GM12878 (cell line): ENCODE data around the gene MED31. TPM values are rescaled to one million over a fixed set of nuclear protein-coding genes. Genes with fewer than 3 reads are reported as not detected.

ENCODE experiments used
- ATAC-seq: fragments of 200-7000 bp; cut with Tn5 transposase; 3 replicates; pipeline ENCODE4 v1.9.1; 2020; ENCODE audit warnings: mild to moderate bottlenecking, moderate library complexity
- BruUV-seq: library from RNA; stranded (reverse); fragments of 400-500 nt; replicated peaks from 2 replicates; lab custom pipeline; 2021; lab: Mats Ljungman, UMichigan
- CTCF ChIA-PET: fragments of 300-600 bp; sonication (Branson Sonifier 250); formaldehyde crosslinking; extraction: SDS; loops from one replicate; lab custom pipeline; 2021; ENCODE audit warnings: inconsistent platforms; lab: Yijun Ruan, JAX
- POLR2A ChIA-PET: fragments of 350-600 bp; formaldehyde crosslinking; extraction: SDS; loops from one replicate; lab custom pipeline; 2021; ENCODE audit warnings: inconsistent platforms; lab: Charles Lee
- RAD21 ChIA-PET: fragments of 300-600 bp; sonication (Branson Sonifier 250); formaldehyde crosslinking; loops from one replicate; lab custom pipeline; 2023; ENCODE audit warnings: antibody characterized with exemption; ENCODE audit not compliant: unreplicated experiment; lab: Charles Lee
- SMC1A ChIA-PET: fragments of 300-600 bp; sonication (Branson Sonifier 250); formaldehyde crosslinking; loops from one replicate; lab custom pipeline; 2023; ENCODE audit not compliant: unreplicated experiment, uncharacterized antibody; lab: Charles Lee
- DNase-seq: peaks from one replicate; pipeline ENCODE4 v3.0.0-alpha.2; 2011; ENCODE audit warnings: low read depth, low spot score
- FAIRE-seq: peaks from 3 replicates; lab custom pipeline; 2011; peaks lifted over from hg19 to GRCh38; lab: Jason Lieb, UNC
- H2AFZ ChIP-seq: 2 replicates; pipeline ENCODE4 v1.6.0; 2011; ENCODE audit warnings: low read depth, low read length, control low read depth; ENCODE audit not compliant: control insufficient read depth
- H3K27ac ChIP-seq: 2 replicates; pipeline ENCODE4 v1.5.1; 2011; ENCODE audit warnings: control low read depth; ENCODE audit not compliant: control insufficient read depth, insufficient read depth
- H3K27me3 ChIP-seq, 2 experiments: replicated peaks in 1 of 2; 2 replicates each; pipeline versions ENCODE4 v1.6.0 to v1.6.1; 2011; ENCODE audit warnings: low read length in 1 of 2; ENCODE audit not compliant: control insufficient read depth in 2 of 2, insufficient read depth in 2 of 2
- H3K36me3 ChIP-seq, 2 experiments: 2 replicates each; pipeline ENCODE4 v1.5.1; 2011; ENCODE audit warnings: low read length in 1 of 2; ENCODE audit not compliant: control insufficient read depth in 2 of 2, insufficient read depth in 2 of 2
- H3K4me1 ChIP-seq: 2 replicates; pipeline ENCODE4 v1.6.1; 2011; ENCODE audit warnings: mild to moderate bottlenecking, low read length, moderate library complexity, mixed read lengths; ENCODE audit not compliant: control insufficient read depth, insufficient read depth
- H3K4me2 ChIP-seq: 2 replicates; pipeline ENCODE4 v1.6.0; 2011; ENCODE audit warnings: control low read depth; ENCODE audit not compliant: control insufficient read depth, insufficient read depth
- H3K4me3 ChIP-seq: fragments of 200-600 bp; sonication (generic); 2 replicates; pipeline ENCODE4 v1.5.1; 2016
- H3K79me2 ChIP-seq: 2 replicates; pipeline ENCODE4 v1.6.0; 2011; ENCODE audit warnings: low read length; ENCODE audit not compliant: control insufficient read depth, insufficient read depth
- H3K9ac ChIP-seq: 2 replicates; pipeline ENCODE4 v1.8.0; 2011; ENCODE audit warnings: low read length, control low read depth, mixed read lengths; ENCODE audit not compliant: control insufficient read depth, insufficient read depth
- H3K9me3 ChIP-seq: replicated peaks from 3 replicates; pipeline ENCODE4 v1.5.1; 2011; ENCODE audit warnings: mild to moderate bottlenecking, low read length; ENCODE audit not compliant: control insufficient read depth, insufficient read depth
- H4K20me1 ChIP-seq: 2 replicates; pipeline ENCODE4 v1.6.0; 2011; ENCODE audit not compliant: control insufficient read depth, insufficient read depth
- RBBP5 ChIP-seq: fragments of 200-600 bp; sonication (generic); conservative IDR thresholded peaks from 2 replicates; pipeline ENCODE4 v1.6.1; 2016
- YBX1 ChIP-seq: fragments of 450-650 bp; IDR thresholded peaks from 2 replicates; pipeline ENCODE4 v1.6.1; 2016; ENCODE audit warnings: antibody characterized with exemption
- WGBS: methylation state at CpG from one replicate; pipeline ENCODE4 v1.1.6; 2016; ENCODE audit warnings: low lambda C conversion rate; ENCODE audit not compliant: insufficient replicate concordance, insufficient coverage; ENCODE audit errors: missing lambda C conversion rate; 5-methylcytosine and 5-hydroxymethylcytosine counted together
- in situ Hi-C: fragments of 300-500 bp; cut with MboI; formaldehyde crosslinking; loops from 9 replicates; pipeline ENCODE4 v1.14.3; 2018; ENCODE audit warnings: mixed read lengths
- intact Hi-C: fragments of 100-400 bp; cut with micrococcal nuclease; formaldehyde crosslinking; loops from one replicate; pipeline ENCODE4 v1.14.2; 2022; ENCODE audit not compliant: unreplicated experiment
- polyA plus RNA-seq, 11 experiments: library from polyadenylated mRNA; depleted of rRNA in 4 of 11; unstranded in 6 of 11; stranded (reverse) in 5 of 11; fragments of >200 nt; fragmentation: Nextera tagmentation in 4 of 11; fragmentation: Illumina TruSeq in 1 of 11; extraction: Ambion mirVana in 4 of 11; extraction: Trizol in 1 of 11; gene quantifications; 1 replicate in 1 of 11; 2 replicates in 10 of 11; pipeline versions ENCODE4 v1.2.1 to v1.2.3, GENCODE V29; 2011 to 2016; ENCODE audit warnings: inconsistent platforms in 2 of 11, missing spikeins in 2 of 11, low read depth in 1 of 11
- total RNA-seq, 4 experiments: library from RNA; depleted of rRNA in 3 of 4; stranded (reverse); fragments of >200 nt in 3 of 4; fragmentation: Illumina TruSeq in 1 of 4; extraction: Trizol in 1 of 4; gene quantifications; 2 replicates each; pipeline versions ENCODE4 v1.2.1 to v1.2.3, GENCODE V29; 2013 to 2021
- TF ChIP-seq, protein P1 (sequence below): IDR thresholded peaks from 2 replicates; pipeline ENCODE4 v1.6.1; 2012; ENCODE audit warnings: low read depth, low read length, improper control_type of control experiment
- TF ChIP-seq, protein P2 (sequence below): IDR thresholded peaks from 2 replicates; pipeline ENCODE4 v1.6.1; 2011; ENCODE audit warnings: borderline replicate concordance, low read depth, mild to moderate bottlenecking, moderate library complexity, mixed read lengths, low read length; ENCODE audit not compliant: insufficient read depth; ENCODE audit errors: extremely low read length

MED31 gene
- total and polyA plus RNA-seq, 10 of the 15 experiments (the other 5 are each of a cell fraction or from before 2014, with no cell fraction given), result 14.4 to 71.1 (median 34.6) TPM

DNA sequence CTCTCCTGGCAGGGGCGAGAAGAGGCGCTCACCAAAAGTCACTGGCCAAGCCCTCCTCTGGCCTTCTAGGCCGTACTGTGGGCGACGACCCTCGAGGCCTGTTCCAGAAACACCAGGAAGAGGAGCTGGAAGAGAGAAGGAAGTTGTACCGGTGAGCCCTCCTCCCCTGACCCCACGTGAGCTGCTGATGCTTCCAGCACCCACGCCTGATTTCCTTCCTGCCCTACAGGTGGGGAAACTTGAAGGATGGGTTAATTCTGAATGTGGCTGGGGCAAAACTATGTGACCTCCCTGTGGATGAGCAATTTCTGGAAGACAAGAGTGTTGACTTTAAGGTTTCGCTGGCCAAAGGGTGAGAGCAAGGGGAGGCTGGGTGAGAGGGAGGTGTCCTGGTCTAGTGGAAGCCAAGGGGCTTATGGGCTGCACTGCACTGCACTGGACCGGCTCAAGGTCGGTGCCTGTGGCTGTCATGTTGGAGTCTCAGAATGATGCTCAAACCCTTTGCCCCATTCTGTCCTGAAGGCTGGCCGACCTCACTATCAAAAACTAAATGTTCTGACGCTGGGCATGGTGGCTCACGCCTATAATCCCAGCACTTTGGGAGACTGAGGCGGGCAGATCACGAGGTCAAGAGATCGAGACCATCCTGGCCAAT, 6.4 kb upstream of the MED31 start:
- DNase-seq (no peak), FAIRE-seq (no peak), ATAC-seq (peak; percentile 7)
- no TSS peak for BruUV-seq
- Histone ChIP-seq H3K4me1 (peaks cover 24% of the 10 kb centered on the region), H3K79me2 (no peaks in the 10 kb centered on the region), H3K4me2 (peak overlapping the region; percentile 79), H3K4me3 (peak overlapping the region; percentile 48; the same call in 1 of the 2 replicates), H3K9ac (no peak overlapping the region), H3K27me3 (no peaks in the 10 kb centered on the region), H3K36me3 (no peaks in the 10 kb centered on the region), H3K27ac (peak overlapping the region; percentile 31), H3K9me3 (no peaks in the 10 kb centered on the region), H4K20me1 (no peaks in the 10 kb centered on the region), H2AFZ (peak overlapping the region; percentile 59)
- CTCF ChIA-PET, result no interaction called here
- RAD21 ChIA-PET, result interaction anchor here (0.6 kb wide), 1 partner anchor 1629 kb away, joined by 3 read pairs; no protein-coding TSS in a partner anchor
- POLR2A ChIA-PET, result interaction anchor here (0.5 to 0.9 kb wide), 2 partner anchors 17 to 105 kb away, joined by 3 to 5 read pairs; partner anchors contain the start of gene TXNDC17
- in situ Hi-C loops, result no loop called here
- WGBS, result 47% methylated on average over 18 of the region's 18 CpGs
- intact Hi-C loops, result no loop called here
- SMC1A ChIA-PET, result no interaction called here
- TF ChIP-seq, protein P1, sequence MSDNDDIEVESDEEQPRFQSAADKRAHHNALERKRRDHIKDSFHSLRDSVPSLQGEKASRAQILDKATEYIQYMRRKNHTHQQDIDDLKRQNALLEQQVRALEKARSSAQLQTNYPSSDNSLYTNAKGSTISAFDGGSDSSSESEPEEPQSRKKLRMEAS, result no peak
- TF ChIP-seq RBBP5 (no peak), YBX1 (no peak)
- TF ChIP-seq, protein P2, sequence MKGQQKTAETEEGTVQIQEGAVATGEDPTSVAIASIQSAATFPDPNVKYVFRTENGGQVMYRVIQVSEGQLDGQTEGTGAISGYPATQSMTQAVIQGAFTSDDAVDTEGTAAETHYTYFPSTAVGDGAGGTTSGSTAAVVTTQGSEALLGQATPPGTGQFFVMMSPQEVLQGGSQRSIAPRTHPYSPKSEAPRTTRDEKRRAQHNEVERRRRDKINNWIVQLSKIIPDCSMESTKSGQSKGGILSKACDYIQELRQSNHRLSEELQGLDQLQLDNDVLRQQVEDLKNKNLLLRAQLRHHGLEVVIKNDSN, result peak; percentile 24
